ENCODE measurements around the gene GRIN3B. TPM values are rescaled to one million over a fixed set of nuclear protein-coding genes. Genes with fewer than 3 reads are reported as not detected.

GRIN3B gene
- total and polyA plus RNA-seq, 2 of the 8 experiments (the other 6 are each of a cell fraction or from before 2014, with no cell fraction given) = 0.45 to 1.0 TPM

DNA sequence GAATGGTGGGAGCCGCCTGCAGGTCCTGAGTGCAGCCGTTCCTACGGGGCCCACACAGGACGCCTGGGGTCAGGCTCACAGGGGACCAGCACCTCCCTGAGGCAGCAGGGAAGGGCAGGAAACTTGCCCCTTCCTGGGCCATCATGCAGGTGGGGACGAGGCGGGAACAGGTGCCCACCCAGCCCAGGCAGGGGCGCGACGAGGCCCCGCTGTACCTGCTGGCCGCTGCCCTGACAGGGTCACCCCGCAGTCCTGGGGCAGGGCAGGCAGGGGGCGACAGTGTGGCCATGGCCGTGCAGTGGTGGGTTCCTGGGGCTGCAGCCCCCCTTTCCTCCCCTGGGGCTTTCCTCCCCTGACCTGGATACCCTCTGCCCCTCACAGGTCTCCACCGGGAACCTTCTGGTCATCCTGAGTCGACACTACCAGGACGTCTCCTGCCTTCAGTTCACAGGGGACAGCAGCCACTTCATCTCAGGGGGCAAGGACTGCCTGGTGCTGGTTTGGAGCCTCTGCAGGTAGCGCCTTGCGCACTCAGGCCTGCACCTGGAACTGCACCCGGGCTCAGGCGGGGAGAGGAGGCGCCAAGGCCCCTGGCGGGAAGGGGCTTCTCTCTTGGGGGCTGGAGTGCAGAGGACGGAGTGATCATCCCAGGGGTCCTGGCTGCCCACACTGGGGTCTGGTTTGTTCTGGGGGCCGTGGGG lies 10.7 kb upstream of the GRIN3B start:
- no peak overlapping the region for H3K14ac ChIP-seq (ENCODE audit: insufficient read length)
- H2BK20ac ChIP-seq (ENCODE audit: low read length) = no peak overlapping the region
- H4K8ac ChIP-seq (ENCODE audit: extremely low read depth, insufficient read depth, low read length) = peak overlapping the region; percentile 35; the same call in 1 of the 2 replicates
- H3K27me3 ChIP-seq (replicated peaks in 1 of 4; ENCODE audit: control insufficient read depth in 3 of 4, extremely low read depth in 1 of 4, insufficient read depth in 3 of 4, low read length in 3 of 4) = no peaks in the 10 kb centered on the region
- H3K23ac ChIP-seq (ENCODE audit: insufficient read length) = no peak overlapping the region
- peaks cover 4% of the 10 kb centered on the region; the same call in 1 of the 2 replicates for H3K23me2 ChIP-seq (ENCODE audit: low read depth, low read length)
- peaks cover 5% of the 10 kb centered on the region for H3K79me1 ChIP-seq (ENCODE audit: low read depth, low read length)
- no peak overlapping the region for H4K91ac ChIP-seq (replicated peaks; ENCODE audit: insufficient read length, low read length)
- no peak overlapping the region for H4K5ac ChIP-seq (ENCODE audit: insufficient read length, low read depth, low read length)
- H3K36me3 ChIP-seq (ENCODE audit: control insufficient read depth in 2 of 4, insufficient read depth in 4 of 4, low read length in 3 of 4) = peaks cover 7 to 39% (median 23%) of the 10 kb centered on the region in 4 experiments; a peak in 6 of 8 replicates
- peaks cover 0 to 17% of the 10 kb centered on the region in 2 experiments; a peak in 2 of 4 replicates for H3K79me2 ChIP-seq (ENCODE audit: control insufficient read depth in 1 of 2, insufficient read depth in 2 of 2, low read length in 2 of 2)
- DNase-seq (ENCODE audit: low read depth in 1 of 2, low spot score in 2 of 2) (no peak), FAIRE-seq (no peak)
- H3K9ac ChIP-seq (replicated peaks in 1 of 4; ENCODE audit: extremely low read depth in 1 of 4, low read depth in 3 of 4, low read length in 3 of 4) = no peak overlapping the region
- no peak overlapping the region for H2BK120ac ChIP-seq (replicated peaks; ENCODE audit: low read depth, low read length)
- H2AFZ ChIP-seq (ENCODE audit: low read length) = no peak overlapping the region
- H3K56ac ChIP-seq (replicated peaks; ENCODE audit: insufficient read length, low read depth, low read length) = no peak overlapping the region
- H3K4me2 ChIP-seq (ENCODE audit: insufficient read depth in 1 of 2, low read depth in 2 of 2, low read length in 2 of 2) = no peak overlapping the region
- peak overlapping the region; percentile 26; the same call in 1 of the 2 replicates for H3K27ac ChIP-seq (ENCODE audit: low read depth, low read length)
- POLR2A ChIA-PET (ENCODE audit: partially characterized antibody) = interaction anchor here (1.2 to 1.7 kb wide), 2 partner anchors 21 to 183 kb away, joined by 3 to 5 read pairs; no protein-coding TSS in a partner anchor
- H3K4ac ChIP-seq (replicated peaks; ENCODE audit: insufficient read length, low read depth, low read length) = no peak overlapping the region
- no peak overlapping the region for H3K18ac ChIP-seq (ENCODE audit: extremely low read depth, low read length)
- CTCF ChIA-PET (ENCODE audit: partially characterized antibody) = interaction anchor here (1.3 to 1.6 kb wide), 2 partner anchors 13 to 67 kb away, joined by 3 to 7 read pairs; no protein-coding TSS in a partner anchor
- no peaks in the 10 kb centered on the region for H3K9me3 ChIP-seq (ENCODE audit: insufficient read depth in 2 of 2, low read depth in 1 of 2, low read length in 1 of 2)
- no peak overlapping the region for H2BK12ac ChIP-seq (ENCODE audit: low read depth, low read length)
- H3K4me1 ChIP-seq (replicated peaks in 1 of 4; ENCODE audit: control insufficient read depth in 3 of 4, insufficient read depth in 4 of 4, low read length in 3 of 4) = peaks cover 0 to 4% (median under 1%) of the 10 kb centered on the region in 4 experiments; a peak in 2 of 7 replicates
- no peak overlapping the region for H2BK5ac ChIP-seq (ENCODE audit: low read depth, low read length)
- H2BK15ac ChIP-seq (ENCODE audit: low read length) = no peak overlapping the region
- no peak overlapping the region for H3K4me3 ChIP-seq (ENCODE audit: extremely low read depth in 1 of 4, insufficient read depth in 2 of 4, low read depth in 3 of 4, low read length in 4 of 4)
- peaks cover 9 to 19% of the 10 kb centered on the region in 2 experiments for H4K20me1 ChIP-seq (replicated peaks in 1 of 2; ENCODE audit: control insufficient read depth in 1 of 2, insufficient read depth in 2 of 2, low read length in 2 of 2)
- WGBS, 2 experiments (ENCODE audit: extremely low coverage in 1 of 2, insufficient coverage in 1 of 2, insufficient read length in 1 of 2, insufficient replicate concordance in 2 of 2, low coverage in 1 of 2, low lambda C conversion rate in 2 of 2, missing lambda C conversion rate in 1 of 2) = 92% methylated on average over 20 of the region's 25 CpGs; no CpG with 5 or more reads in 1 of the 2 experiments
- no peak overlapping the region for H2AK5ac ChIP-seq (ENCODE audit: low read depth, low read length)
- TF ChIP-seq FOSL1 (IDR thresholded peaks at IDR 0.05; ENCODE audit: insufficient read depth, low read depth, low read length) (no peak), POLR2AphosphoS5 (IDR thresholded peaks at IDR 0.05; ENCODE audit: low read depth, low read length) (peak; percentile 66), RAD21 (IDR thresholded peaks at IDR 0.05 in 1 of 2, conservative IDR thresholded peaks at IDR 0.05 in 1 of 2; ENCODE audit: low read depth in 2 of 2, low read length in 2 of 2) (peak in 1 of 2 experiments; percentile 20; a peak in 1 of 4 replicates)
- TF ChIP-seq, protein P1, sequence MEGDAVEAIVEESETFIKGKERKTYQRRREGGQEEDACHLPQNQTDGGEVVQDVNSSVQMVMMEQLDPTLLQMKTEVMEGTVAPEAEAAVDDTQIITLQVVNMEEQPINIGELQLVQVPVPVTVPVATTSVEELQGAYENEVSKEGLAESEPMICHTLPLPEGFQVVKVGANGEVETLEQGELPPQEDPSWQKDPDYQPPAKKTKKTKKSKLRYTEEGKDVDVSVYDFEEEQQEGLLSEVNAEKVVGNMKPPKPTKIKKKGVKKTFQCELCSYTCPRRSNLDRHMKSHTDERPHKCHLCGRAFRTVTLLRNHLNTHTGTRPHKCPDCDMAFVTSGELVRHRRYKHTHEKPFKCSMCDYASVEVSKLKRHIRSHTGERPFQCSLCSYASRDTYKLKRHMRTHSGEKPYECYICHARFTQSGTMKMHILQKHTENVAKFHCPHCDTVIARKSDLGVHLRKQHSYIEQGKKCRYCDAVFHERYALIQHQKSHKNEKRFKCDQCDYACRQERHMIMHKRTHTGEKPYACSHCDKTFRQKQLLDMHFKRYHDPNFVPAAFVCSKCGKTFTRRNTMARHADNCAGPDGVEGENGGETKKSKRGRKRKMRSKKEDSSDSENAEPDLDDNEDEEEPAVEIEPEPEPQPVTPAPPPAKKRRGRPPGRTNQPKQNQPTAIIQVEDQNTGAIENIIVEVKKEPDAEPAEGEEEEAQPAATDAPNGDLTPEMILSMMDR (IDR thresholded peaks at IDR 0.05; ENCODE audit: control extremely low read depth in 1 of 3, insufficient read depth in 1 of 3, low read depth in 1 of 3, low read length in 3 of 3) = peak; percentile 60 to 88 (median 73)

Data from H1 (cell line).